Measurements from ENCODE around the gene SMIM33. TPM values are rescaled to one million over a fixed set of nuclear protein-coding genes. Genes with fewer than 3 reads are reported as not detected.

Gene SMIM33
- total and polyA plus RNA-seq, 8 donors = 0.13 to 0.87 (median 0.46) TPM; not detected in 5

GRCh38 chr5:139446956-139447779 lies 23.6 kb upstream of the SMIM33 start:
- no peak for DNase-seq
- 81 to 91% (median 86%) methylated on average over 5 of the region's 5 CpGs for WGBS, 5 donors
- Histone ChIP-seq H3K27ac (no peak overlapping the region), H3K27me3 (no peaks in the 10 kb centered on the region), H3K4me3 (no peak overlapping the region), H3K9me3 (no peaks in the 10 kb centered on the region), H3K36me3 (no peaks in the 10 kb centered on the region), H3K4me1 (no peaks in the 10 kb centered on the region)
- intact Hi-C loops (cut with DNase I; ENCODE audit: low total_unique reads) = no loop called here
- TF ChIP-seq POLR2AphosphoS5 (IDR thresholded peaks at IDR 0.05) (no peak), EP300 (IDR thresholded peaks at IDR 0.05) (no peak)

GRCh38 chr5:139451176-139451575 lies 19.6 kb upstream of the SMIM33 start:
- intact Hi-C loops (cut with DNase I; ENCODE audit: low total_unique reads) = no loop called here
- no peak for DNase-seq
- H3K4me3 ChIP-seq = no peak overlapping the region
- WGBS, 5 donors = 92 to 96% (median 95%) methylated on average over 2 of the region's 2 CpGs
- H3K36me3 ChIP-seq = no peaks in the 10 kb centered on the region
- TF ChIP-seq EP300 (IDR thresholded peaks at IDR 0.05) = no peak
- no peak for TF ChIP-seq CTCF (IDR thresholded peaks at IDR 0.05)
- no peak for TF ChIP-seq POLR2A (IDR thresholded peaks at IDR 0.05)
- TF ChIP-seq POLR2AphosphoS5 (IDR thresholded peaks at IDR 0.05) = no peak
- H3K27me3 ChIP-seq = no peaks in the 10 kb centered on the region
- H3K4me1 ChIP-seq = no peaks in the 10 kb centered on the region
- H3K27ac ChIP-seq = no peak overlapping the region
- no peaks in the 10 kb centered on the region for H3K9me3 ChIP-seq

- no peak for DNase-seq
- TF ChIP-seq CTCF (IDR thresholded peaks at IDR 0.05) = no peak
- TF ChIP-seq POLR2AphosphoS5 (IDR thresholded peaks at IDR 0.05) = no peak
- TF ChIP-seq EP300 (IDR thresholded peaks at IDR 0.05) = no peak
- no peak for TF ChIP-seq POLR2A (IDR thresholded peaks at IDR 0.05)
- Histone ChIP-seq H3K4me3 (no peak overlapping the region), H3K4me1 (no peaks in the 10 kb centered on the region), H3K9me3 (no peaks in the 10 kb centered on the region), H3K27me3 (no peaks in the 10 kb centered on the region), H3K27ac (no peak overlapping the region), H3K36me3 (no peaks in the 10 kb centered on the region)
- intact Hi-C loops (cut with DNase I; ENCODE audit: low total_unique reads) = no loop called here
- 73 to 83% (median 79%) methylated on average over 3 of the region's 3 CpGs for WGBS, 5 donors
Measured at GRCh38 chr5:139451878-139452660, 18.7 kb upstream of the SMIM33 start.

DNA sequence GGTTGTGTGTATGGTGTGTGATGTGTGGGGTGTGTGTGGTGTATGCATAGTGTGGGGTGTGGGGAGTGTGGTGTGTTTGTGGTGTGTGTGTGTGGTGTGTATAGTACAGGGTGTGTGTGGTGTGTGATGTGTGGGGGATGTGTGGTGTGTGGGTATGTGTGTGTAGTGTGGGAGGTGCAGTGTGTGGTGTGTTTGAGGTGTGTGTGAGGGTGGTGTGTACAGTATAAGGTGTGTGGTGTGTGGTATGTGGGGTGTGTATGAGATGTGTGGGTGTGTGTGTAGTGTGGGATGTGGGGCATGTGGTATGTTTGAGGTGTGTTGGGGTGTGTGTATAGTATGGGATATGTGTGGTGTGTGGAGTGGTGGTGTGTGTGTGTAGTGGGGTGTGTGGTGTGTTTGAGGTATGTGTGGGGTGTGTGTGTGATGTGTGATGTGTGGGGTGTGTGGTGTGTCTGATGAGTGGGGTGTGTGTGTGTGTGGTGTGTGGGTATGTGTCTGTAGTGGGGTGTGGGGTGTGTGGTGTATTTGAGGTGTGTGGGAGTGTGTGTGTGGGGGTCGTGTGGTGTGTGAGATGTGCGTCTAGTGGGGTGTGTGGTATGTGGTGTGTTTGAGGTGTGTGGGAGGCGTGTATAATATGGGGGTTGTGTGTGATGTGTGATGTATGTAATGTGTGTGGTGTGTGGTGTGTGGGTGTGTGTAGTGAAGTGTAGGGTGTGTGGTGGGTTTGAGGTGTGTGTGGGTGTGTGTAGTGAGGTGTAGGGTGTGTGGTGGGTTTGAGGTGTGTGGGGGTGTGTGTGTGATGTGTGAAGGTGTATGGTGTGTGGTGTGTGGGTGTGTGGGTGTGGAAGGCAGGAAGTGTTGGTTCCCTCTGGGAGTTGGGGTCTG lies 16.9 kb upstream of the SMIM33 start:
- 75 to 83% (median 78%) methylated on average over 3 of the region's 3 CpGs for WGBS, 5 donors
- Histone ChIP-seq H3K4me3 (no peak overlapping the region), H3K9me3 (no peaks in the 10 kb centered on the region), H3K27me3 (no peaks in the 10 kb centered on the region), H3K27ac (no peak overlapping the region), H3K4me1 (peaks cover under 1 to 11% (median 4%) of the 10 kb centered on the region in 4 donors), H3K36me3 (no peaks in the 10 kb centered on the region)
- TF ChIP-seq CTCF (IDR thresholded peaks at IDR 0.05) (no peak), POLR2AphosphoS5 (IDR thresholded peaks at IDR 0.05) (no peak), POLR2A (IDR thresholded peaks at IDR 0.05) (no peak), EP300 (IDR thresholded peaks at IDR 0.05) (no peak)
- DNase-seq = no peak
- intact Hi-C loops (cut with DNase I; ENCODE audit: low total_unique reads) = no loop called here
